Neural cell (in vitro differentiated cells): ENCODE measurements around the gene MARCHF6. TPM values are rescaled to one million over a fixed set of nuclear protein-coding genes. Genes with fewer than 3 reads are reported as not detected.

Experiments used
- H2AFZ ChIP-seq: fragments of 200-600, 300-800 bp; sonication (generic), shearing (Covaris generic); 2 replicates; pipeline ENCODE4 v1.6.0; 2014; ENCODE audit warnings: low read depth, mild to moderate bottlenecking, antibody characterized with exemption, low read length, moderate library complexity
- H3F3A ChIP-seq: fragments of 200-600 bp; shearing (Covaris generic); 2 replicates; pipeline ENCODE4 v1.6.1; 2016; ENCODE audit warnings: mild to moderate bottlenecking, moderate library complexity, mixed read lengths, antibody characterized with exemption, low read length; ENCODE audit not compliant: insufficient read depth, poor library complexity, severe bottlenecking
- H3K27ac ChIP-seq: fragments of 200-600, 300-800 bp; sonication (generic), shearing (Covaris generic); 2 replicates; pipeline ENCODE4 v1.5.1; 2014; ENCODE audit warnings: mild to moderate bottlenecking, low read length, moderate library complexity
- H3K27me3 ChIP-seq: fragments of 300-800, 200-600 bp; sonication (generic), shearing (Covaris generic); 2 replicates; pipeline ENCODE4 v1.6.0; 2014; ENCODE audit warnings: mild to moderate bottlenecking, low read depth, low read length, moderate library complexity; ENCODE audit not compliant: insufficient read depth
- H3K36me3 ChIP-seq: fragments of 300-800, 200-600 bp; sonication (generic), shearing (Covaris generic); 2 replicates; pipeline ENCODE4 v1.5.1; 2014; ENCODE audit warnings: mild to moderate bottlenecking, antibody characterized with exemption, low read length, moderate library complexity; ENCODE audit not compliant: insufficient read depth
- H3K4me2 ChIP-seq: fragments of 300-800, 200-600 bp; sonication (generic), shearing (Covaris generic); 2 replicates; pipeline ENCODE4 v1.6.0; 2014; ENCODE audit warnings: mild to moderate bottlenecking, low read length
- H3K4me3 ChIP-seq: fragments of 300-800, 200-600 bp; sonication (generic), shearing (Covaris generic); 2 replicates; pipeline ENCODE4 v1.5.1; 2014; ENCODE audit warnings: mild to moderate bottlenecking, low read length, moderate library complexity
- H3K79me2 ChIP-seq: fragments of 200-600 bp; shearing (Covaris generic); replicated peaks from 2 replicates; pipeline ENCODE4 v1.6.0; 2014; ENCODE audit warnings: mild to moderate bottlenecking, low read length, moderate library complexity; ENCODE audit not compliant: insufficient read depth
- H3K9ac ChIP-seq: fragments of 300-800, 200-600 bp; sonication (generic), shearing (Covaris generic); 2 replicates; pipeline ENCODE4 v1.6.1; 2016; ENCODE audit warnings: mild to moderate bottlenecking, low read length, mixed read lengths
- H3K9me2 ChIP-seq: fragments of 200-600 bp; shearing (Covaris generic); 2 replicates; pipeline ENCODE4 v1.6.1; 2016; ENCODE audit warnings: mild to moderate bottlenecking, low read length, mixed read lengths; ENCODE audit not compliant: insufficient read depth
- H3K9me3 ChIP-seq: fragments of 200-600, 300-800 bp; sonication (generic), shearing (Covaris generic); 2 replicates; pipeline ENCODE4 v1.6.1; 2016; ENCODE audit warnings: mild to moderate bottlenecking, mixed run types, low read length, moderate library complexity, mixed read lengths
- H4K20me1 ChIP-seq: fragments of 200-600 bp; shearing (Covaris generic); 2 replicates; pipeline ENCODE4 v1.6.1; 2016; ENCODE audit warnings: mild to moderate bottlenecking, mixed run types; ENCODE audit not compliant: insufficient read depth
- EP300 ChIP-seq: fragments of 450-650 bp; conservative IDR thresholded peaks from 2 replicates; pipeline ENCODE4 v1.6.1; 2014; ENCODE audit warnings: antibody characterized with exemption, mild to moderate bottlenecking, moderate library complexity; ENCODE audit not compliant: poor library complexity, severe bottlenecking
- EZH2 ChIP-seq: fragments of 200-600, 300-800 bp; shearing (Covaris generic), sonication (generic); IDR thresholded peaks from 2 replicates; pipeline ENCODE4 v1.6.1; 2014; ENCODE audit warnings: antibody characterized with exemption, low read length, borderline replicate concordance, mild to moderate bottlenecking; ENCODE audit not compliant: insufficient read depth, poor library complexity, severe bottlenecking
- MXI1 ChIP-seq: fragments of 450-650 bp; conservative IDR thresholded peaks from 2 replicates; pipeline ENCODE4 v1.6.1; 2014; ENCODE audit warnings: antibody characterized with exemption, mild to moderate bottlenecking; ENCODE audit not compliant: poor library complexity, severe bottlenecking
- POLR2AphosphoS5 ChIP-seq: IDR thresholded peaks from 2 replicates; pipeline ENCODE4 v1.6.1; 2012
- RAD21 ChIP-seq: fragments of 450-650 bp; conservative IDR thresholded peaks from 2 replicates; pipeline ENCODE4 v1.6.1; 2014; ENCODE audit warnings: antibody characterized with exemption, mild to moderate bottlenecking, moderate library complexity
- SMC3 ChIP-seq: fragments of 450-650 bp; conservative IDR thresholded peaks from 2 replicates; pipeline ENCODE4 v1.6.1; 2014; ENCODE audit warnings: antibody characterized with exemption, mild to moderate bottlenecking, moderate library complexity; ENCODE audit not compliant: poor library complexity
- TAF1 ChIP-seq: IDR thresholded peaks from 2 replicates; pipeline ENCODE4 v1.6.1; 2012; ENCODE audit warnings: low read depth
- polyA plus RNA-seq: library from polyadenylated mRNA; depleted of rRNA; stranded (reverse); fragments of >200 nt; gene quantifications from 2 replicates; pipeline ENCODE4 v1.2.3, GENCODE V29; 2014
- TF ChIP-seq, protein P1 (sequence below): fragments of 450-650 bp; IDR thresholded peaks from 2 replicates; pipeline ENCODE4 v1.5.1; 2014; ENCODE audit warnings: antibody characterized with exemption, mild to moderate bottlenecking, moderate library complexity; ENCODE audit not compliant: poor library complexity, severe bottlenecking
- TF ChIP-seq, protein P2 (sequence below): IDR thresholded peaks from 2 replicates; pipeline ENCODE4 v1.6.1; 2012; ENCODE audit warnings: borderline replicate concordance

The MARCHF6 gene
- polyA plus RNA-seq, 1 donor from 2014 or later: 282 TPM

DNA sequence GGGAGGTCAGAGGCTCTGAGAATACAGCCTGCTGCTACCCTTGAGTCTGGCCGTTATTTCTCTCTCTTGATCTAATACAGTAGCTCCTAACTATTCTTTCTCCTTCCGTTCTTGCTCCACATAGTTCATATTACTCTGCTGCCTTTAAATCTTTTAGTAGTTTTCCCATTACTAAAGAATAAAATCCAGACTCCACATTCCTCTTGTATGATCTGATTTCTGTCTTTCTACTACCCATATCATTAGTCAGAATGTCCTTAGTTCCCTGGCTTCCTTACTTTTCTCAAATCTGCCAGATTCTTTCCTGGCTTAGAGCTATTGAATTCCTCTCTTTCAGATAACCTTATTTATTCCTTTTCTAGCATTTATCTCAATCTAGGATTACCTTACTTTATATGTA, 40.0 kb downstream of the MARCHF6 start:
- Histone ChIP-seq H3K4me2 (no peak overlapping the region), H4K20me1 (no peaks in the 10 kb centered on the region), H3K36me3 (peaks cover 5% of the 10 kb centered on the region), H3K9ac (no peak overlapping the region), H3F3A (no peaks in the 10 kb centered on the region), H3K9me3 (no peaks in the 10 kb centered on the region), H3K27ac (no peak overlapping the region), H3K27me3 (no peaks in the 10 kb centered on the region), H3K79me2 (peaks cover 8% of the 10 kb centered on the region), H3K9me2 (no peaks in the 10 kb centered on the region), H2AFZ (no peak overlapping the region), H3K4me3 (no peak overlapping the region)
- no peak for TF ChIP-seq EZH2
- no peak for TF ChIP-seq POLR2AphosphoS5
- no peak for TF ChIP-seq SMC3
- TF ChIP-seq, protein P1, sequence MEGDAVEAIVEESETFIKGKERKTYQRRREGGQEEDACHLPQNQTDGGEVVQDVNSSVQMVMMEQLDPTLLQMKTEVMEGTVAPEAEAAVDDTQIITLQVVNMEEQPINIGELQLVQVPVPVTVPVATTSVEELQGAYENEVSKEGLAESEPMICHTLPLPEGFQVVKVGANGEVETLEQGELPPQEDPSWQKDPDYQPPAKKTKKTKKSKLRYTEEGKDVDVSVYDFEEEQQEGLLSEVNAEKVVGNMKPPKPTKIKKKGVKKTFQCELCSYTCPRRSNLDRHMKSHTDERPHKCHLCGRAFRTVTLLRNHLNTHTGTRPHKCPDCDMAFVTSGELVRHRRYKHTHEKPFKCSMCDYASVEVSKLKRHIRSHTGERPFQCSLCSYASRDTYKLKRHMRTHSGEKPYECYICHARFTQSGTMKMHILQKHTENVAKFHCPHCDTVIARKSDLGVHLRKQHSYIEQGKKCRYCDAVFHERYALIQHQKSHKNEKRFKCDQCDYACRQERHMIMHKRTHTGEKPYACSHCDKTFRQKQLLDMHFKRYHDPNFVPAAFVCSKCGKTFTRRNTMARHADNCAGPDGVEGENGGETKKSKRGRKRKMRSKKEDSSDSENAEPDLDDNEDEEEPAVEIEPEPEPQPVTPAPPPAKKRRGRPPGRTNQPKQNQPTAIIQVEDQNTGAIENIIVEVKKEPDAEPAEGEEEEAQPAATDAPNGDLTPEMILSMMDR: no peak
- no peak for TF ChIP-seq EP300
- TF ChIP-seq TAF1: no peak
- TF ChIP-seq MXI1: no peak
- TF ChIP-seq, protein P2, sequence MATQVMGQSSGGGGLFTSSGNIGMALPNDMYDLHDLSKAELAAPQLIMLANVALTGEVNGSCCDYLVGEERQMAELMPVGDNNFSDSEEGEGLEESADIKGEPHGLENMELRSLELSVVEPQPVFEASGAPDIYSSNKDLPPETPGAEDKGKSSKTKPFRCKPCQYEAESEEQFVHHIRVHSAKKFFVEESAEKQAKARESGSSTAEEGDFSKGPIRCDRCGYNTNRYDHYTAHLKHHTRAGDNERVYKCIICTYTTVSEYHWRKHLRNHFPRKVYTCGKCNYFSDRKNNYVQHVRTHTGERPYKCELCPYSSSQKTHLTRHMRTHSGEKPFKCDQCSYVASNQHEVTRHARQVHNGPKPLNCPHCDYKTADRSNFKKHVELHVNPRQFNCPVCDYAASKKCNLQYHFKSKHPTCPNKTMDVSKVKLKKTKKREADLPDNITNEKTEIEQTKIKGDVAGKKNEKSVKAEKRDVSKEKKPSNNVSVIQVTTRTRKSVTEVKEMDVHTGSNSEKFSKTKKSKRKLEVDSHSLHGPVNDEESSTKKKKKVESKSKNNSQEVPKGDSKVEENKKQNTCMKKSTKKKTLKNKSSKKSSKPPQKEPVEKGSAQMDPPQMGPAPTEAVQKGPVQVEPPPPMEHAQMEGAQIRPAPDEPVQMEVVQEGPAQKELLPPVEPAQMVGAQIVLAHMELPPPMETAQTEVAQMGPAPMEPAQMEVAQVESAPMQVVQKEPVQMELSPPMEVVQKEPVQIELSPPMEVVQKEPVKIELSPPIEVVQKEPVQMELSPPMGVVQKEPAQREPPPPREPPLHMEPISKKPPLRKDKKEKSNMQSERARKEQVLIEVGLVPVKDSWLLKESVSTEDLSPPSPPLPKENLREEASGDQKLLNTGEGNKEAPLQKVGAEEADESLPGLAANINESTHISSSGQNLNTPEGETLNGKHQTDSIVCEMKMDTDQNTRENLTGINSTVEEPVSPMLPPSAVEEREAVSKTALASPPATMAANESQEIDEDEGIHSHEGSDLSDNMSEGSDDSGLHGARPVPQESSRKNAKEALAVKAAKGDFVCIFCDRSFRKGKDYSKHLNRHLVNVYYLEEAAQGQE: no peak

DNA sequence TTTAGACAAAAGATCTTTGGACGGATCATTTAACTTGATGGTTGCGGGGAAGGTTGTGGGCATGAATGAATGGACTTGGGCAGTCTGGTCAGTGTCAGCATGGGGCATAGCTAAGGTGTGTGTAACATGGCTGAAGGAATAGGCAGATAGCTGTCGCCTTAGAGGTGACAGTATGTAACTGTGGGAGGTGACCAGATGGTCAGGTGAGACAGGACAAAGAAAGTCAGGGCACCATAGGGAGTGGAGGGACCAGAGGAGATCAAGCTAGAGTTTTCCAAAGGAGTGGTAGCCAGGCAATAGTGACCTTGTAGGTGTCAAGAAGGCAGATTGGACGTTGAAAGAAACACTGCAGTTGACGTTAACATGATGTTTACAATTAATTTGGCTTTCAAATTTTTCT, 43.1 kb downstream of the MARCHF6 start:
- Histone ChIP-seq H3K4me3 (no peak overlapping the region), H3K9ac (no peak overlapping the region), H3K27ac (no peak overlapping the region), H4K20me1 (no peaks in the 10 kb centered on the region), H3F3A (no peaks in the 10 kb centered on the region), H3K79me2 (no peaks in the 10 kb centered on the region), H3K27me3 (no peaks in the 10 kb centered on the region), H2AFZ (no peak overlapping the region), H3K36me3 (peaks cover 5% of the 10 kb centered on the region), H3K4me2 (no peak overlapping the region), H3K9me3 (no peaks in the 10 kb centered on the region), H3K9me2 (no peaks in the 10 kb centered on the region)
- TF ChIP-seq, protein P1: no peak
- TF ChIP-seq TAF1 (no peak), RAD21 (no peak), MXI1 (no peak)
